ENCODE results near the gene FHOD3.

The FHOD3 gene

GRCh38 chr18:36387310-36387709, 89.8 kb downstream of the FHOD3 start:
- no peak for DNase-seq

- DNase-seq: no peak
Measured at GRCh38 chr18:36388310-36388709, 90.8 kb downstream of the FHOD3 start.

GRCh38 chr18:36389027-36389426, 91.5 kb downstream of the FHOD3 start:
- DNase-seq: no peak

GRCh38 chr18:36389811-36390581, 92.5 kb downstream of the FHOD3 start:
- DNase-seq: no peak

- DNase-seq: no peak
Measured at GRCh38 chr18:36391426-36392145, 94.1 kb downstream of the FHOD3 start.

GRCh38 chr18:36392164-36392978, 94.9 kb downstream of the FHOD3 start:
- DNase-seq: no peak

- no peak for DNase-seq
Measured at GRCh38 chr18:36392979-36393287, 95.4 kb downstream of the FHOD3 start.

GRCh38 chr18:36394486-36394885, 97.0 kb downstream of the FHOD3 start:
- no peak for DNase-seq

- DNase-seq: no peak
Measured at GRCh38 chr18:36396190-36396589, 98.7 kb downstream of the FHOD3 start.

- no peak for DNase-seq
Measured at GRCh38 chr18:36397033-36397432, 99.5 kb downstream of the FHOD3 start.

- DNase-seq: no peak
Measured at GRCh38 chr18:36398419-36398818, 100.9 kb downstream of the FHOD3 start.

GRCh38 chr18:36399055-36399454, 101.5 kb downstream of the FHOD3 start:
- no peak for DNase-seq

GRCh38 chr18:36401462-36401861, 103.9 kb downstream of the FHOD3 start:
- no peak for DNase-seq

- DNase-seq: no peak
Measured at GRCh38 chr18:36402765-36403396, 105.4 kb downstream of the FHOD3 start.

- no peak for DNase-seq
Measured at GRCh38 chr18:36403896-36404820, 106.6 kb downstream of the FHOD3 start.

GRCh38 chr18:36405611-36406010, 108.1 kb downstream of the FHOD3 start:
- no peak for DNase-seq

- no peak for DNase-seq
Measured at GRCh38 chr18:36406805-36407204, 109.3 kb downstream of the FHOD3 start.

GRCh38 chr18:36408606-36409005, 111.1 kb downstream of the FHOD3 start:
- no peak for DNase-seq

GRCh38 chr18:36409779-36410178, 112.3 kb downstream of the FHOD3 start:
- DNase-seq: no peak

GRCh38 chr18:36410346-36410745, 112.8 kb downstream of the FHOD3 start:
- no peak for DNase-seq

GRCh38 chr18:36411745-36412168, 114.2 kb downstream of the FHOD3 start:
- peak; percentile 56 for DNase-seq

GRCh38 chr18:36412778-36413177, 115.3 kb downstream of the FHOD3 start:
- peak; percentile 26 for DNase-seq
